Smooth muscle cell (in vitro differentiated cells): ENCODE data around the gene MRPS15. TPM values are rescaled to one million over a fixed set of nuclear protein-coding genes. Genes with fewer than 3 reads are reported as not detected.

Experiments
- DNase-seq: peaks from one replicate; lab custom pipeline; 2025; ENCODE audit not compliant: unreplicated experiment; lab: John Stamatoyannopoulos, UW
- H2AFZ ChIP-seq: fragments of 200-600 bp; sonication (generic); 2 replicates; pipeline ENCODE4 v1.6.0; 2016; ENCODE audit warnings: antibody characterized with exemption, low read depth, mild to moderate bottlenecking
- H3F3A ChIP-seq: fragments of 200-600 bp; sonication (generic); 2 replicates; pipeline ENCODE4 v1.6.0; 2017; ENCODE audit warnings: antibody characterized with exemption, low read depth
- H3K27ac ChIP-seq: fragments of 200-600 bp; sonication (generic); 2 replicates; pipeline ENCODE4 v1.5.1; 2016; ENCODE audit warnings: low read depth, mild to moderate bottlenecking
- H3K27me3 ChIP-seq: fragments of 200-600 bp; sonication (generic); 2 replicates; pipeline ENCODE4 v1.6.1; 2016; ENCODE audit warnings: low read depth, mild to moderate bottlenecking
- H3K36me3 ChIP-seq: fragments of 200-600 bp; sonication (generic); 2 replicates; pipeline ENCODE4 v1.5.1; 2016; ENCODE audit warnings: low read depth
- H3K4me1 ChIP-seq: fragments of 200-600 bp; sonication (generic); 2 replicates; pipeline ENCODE4 v1.5.1; 2016; ENCODE audit warnings: low read depth
- H3K4me2 ChIP-seq: fragments of 200-600 bp; sonication (generic); 2 replicates; pipeline ENCODE4 v1.6.0; 2016; ENCODE audit warnings: mild to moderate bottlenecking
- H3K4me3 ChIP-seq: fragments of 200-600 bp; sonication (generic); 2 replicates; pipeline ENCODE4 v1.5.1; 2016; ENCODE audit warnings: mild to moderate bottlenecking
- H3K79me2 ChIP-seq: fragments of 200-600 bp; sonication (generic); 2 replicates; pipeline ENCODE4 v1.6.0; 2016; ENCODE audit warnings: low read depth, mild to moderate bottlenecking
- H3K9ac ChIP-seq: fragments of 200-600 bp; sonication (generic); 2 replicates; pipeline ENCODE4 v1.6.0; 2016; ENCODE audit warnings: low read depth
- H3K9me3 ChIP-seq: fragments of 200-600 bp; sonication (generic); replicated peaks from 2 replicates; pipeline ENCODE4 v1.5.1; 2016; ENCODE audit warnings: low read depth
- H4K20me1 ChIP-seq: fragments of 200-600 bp; sonication (generic); 2 replicates; pipeline ENCODE4 v1.6.0; 2016; ENCODE audit warnings: low read depth
- CTCF ChIP-seq: fragments of 200-600 bp; sonication (generic); IDR thresholded peaks from 2 replicates; pipeline ENCODE4 v1.5.1; 2017; ENCODE audit warnings: borderline replicate concordance, mild to moderate bottlenecking, antibody characterized with exemption; ENCODE audit not compliant: insufficient read depth, poor library complexity, severe bottlenecking
- WGBS: methylation state at CpG from one replicate; pipeline ENCODE4 v1.1.7; 2016; ENCODE audit warnings: low lambda C conversion rate; 5-methylcytosine and 5-hydroxymethylcytosine counted together
- polyA plus RNA-seq: library from polyadenylated mRNA; unstranded; fragments of >200 nt; fragmentation: Nextera tagmentation; extraction: Ambion mirVana; gene quantifications from 2 replicates; pipeline ENCODE4 v1.2.1, GENCODE V29; 2016
- total RNA-seq: library from RNA; depleted of rRNA; stranded (reverse); fragments of >200 nt; gene quantifications from 2 replicates; pipeline ENCODE4 v1.2.3, GENCODE V29; 2014

Gene MRPS15
- total and polyA plus RNA-seq, 2 experiments from 2014 or later, result 78.3 to 141 TPM

- H2AFZ ChIP-seq, result no peak overlapping the region
Measured at GRCh38 chr1:36421649-36422048, 42.5 kb downstream of the MRPS15 start.

GRCh38 chr1:36420836-36421317, 43.3 kb downstream of the MRPS15 start:
- H3K27ac ChIP-seq, result no peak overlapping the region
- no peaks in the 10 kb centered on the region for H3K4me1 ChIP-seq
- DNase-seq, result peak; percentile 68
- H3K36me3 ChIP-seq, result no peaks in the 10 kb centered on the region
- WGBS, result 23% methylated on average over 13 of the region's 13 CpGs
- H4K20me1 ChIP-seq, result no peaks in the 10 kb centered on the region
- H3K9ac ChIP-seq, result no peak overlapping the region
- H3K4me2 ChIP-seq, result no peak overlapping the region
- H3K4me3 ChIP-seq, result no peak overlapping the region
- no peak overlapping the region for H2AFZ ChIP-seq
- H3K79me2 ChIP-seq, result no peaks in the 10 kb centered on the region
- no peaks in the 10 kb centered on the region for H3K9me3 ChIP-seq
- no peaks in the 10 kb centered on the region for H3F3A ChIP-seq
- TF ChIP-seq CTCF, result peak; percentile 92
- H3K27me3 ChIP-seq, result no peaks in the 10 kb centered on the region

More at GRCh38 chr1:36421649-36422048, 42.5 kb downstream of the MRPS15 start:
- H3K4me1 ChIP-seq, result no peaks in the 10 kb centered on the region
- H3F3A ChIP-seq, result no peaks in the 10 kb centered on the region
- H3K27ac ChIP-seq, result no peak overlapping the region
- no peak overlapping the region for H3K9ac ChIP-seq
- no peaks in the 10 kb centered on the region for H3K9me3 ChIP-seq
- no peaks in the 10 kb centered on the region for H3K27me3 ChIP-seq
- no peaks in the 10 kb centered on the region for H3K36me3 ChIP-seq
- no peak overlapping the region for H3K4me2 ChIP-seq
- TF ChIP-seq CTCF, result no peak
- H3K4me3 ChIP-seq, result no peak overlapping the region
- H4K20me1 ChIP-seq, result no peaks in the 10 kb centered on the region
- H3K79me2 ChIP-seq, result no peaks in the 10 kb centered on the region
- WGBS, result 92% methylated on average over 7 of the region's 7 CpGs
- no peak for DNase-seq

- no peaks in the 10 kb centered on the region for H3K79me2 ChIP-seq
- no peaks in the 10 kb centered on the region for H3F3A ChIP-seq
- H3K4me3 ChIP-seq, result no peak overlapping the region
- H3K4me2 ChIP-seq, result no peak overlapping the region
- H3K4me1 ChIP-seq, result no peaks in the 10 kb centered on the region
- no peaks in the 10 kb centered on the region for H3K36me3 ChIP-seq
- no peak for TF ChIP-seq CTCF
- H3K9ac ChIP-seq, result no peak overlapping the region
- H3K9me3 ChIP-seq, result no peaks in the 10 kb centered on the region
- no peaks in the 10 kb centered on the region for H4K20me1 ChIP-seq
- no peak overlapping the region for H3K27ac ChIP-seq
- no peak for DNase-seq
- WGBS, result 73% methylated on average over 5 of the region's 5 CpGs
- H3K27me3 ChIP-seq, result no peaks in the 10 kb centered on the region
- no peak overlapping the region for H2AFZ ChIP-seq
Measured at GRCh38 chr1:36420409-36420808, 43.8 kb downstream of the MRPS15 start.

DNA sequence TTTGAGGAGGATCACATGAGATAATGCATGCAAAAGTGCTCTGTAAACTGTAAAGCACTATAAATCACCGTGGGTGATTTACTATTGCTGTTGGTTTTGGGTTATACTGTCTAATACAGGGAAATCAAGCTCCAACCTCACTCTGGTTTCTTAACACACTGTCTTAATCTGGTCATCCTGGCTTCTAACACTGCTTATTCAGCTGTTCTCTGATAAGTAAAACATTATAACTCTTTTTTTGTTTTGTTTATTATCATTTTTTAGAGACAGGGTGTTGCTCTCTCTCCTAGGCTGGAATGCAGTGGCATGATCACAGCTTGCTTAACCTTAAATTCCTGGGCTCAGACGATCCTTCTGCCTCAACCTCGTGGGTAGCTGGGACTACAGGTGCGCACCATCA, 44.6 kb downstream of the MRPS15 start:
- H3K79me2 ChIP-seq, result no peaks in the 10 kb centered on the region
- H4K20me1 ChIP-seq, result no peaks in the 10 kb centered on the region
- no peak for TF ChIP-seq CTCF
- H3K4me3 ChIP-seq, result no peak overlapping the region
- H3K9me3 ChIP-seq, result no peaks in the 10 kb centered on the region
- H3K36me3 ChIP-seq, result no peaks in the 10 kb centered on the region
- no peaks in the 10 kb centered on the region for H3K27me3 ChIP-seq
- WGBS, result 89% methylated on average over 4 of the region's 4 CpGs
- no peak overlapping the region for H3K4me2 ChIP-seq
- H2AFZ ChIP-seq, result no peak overlapping the region
- no peak overlapping the region for H3K27ac ChIP-seq
- DNase-seq, result no peak
- no peaks in the 10 kb centered on the region for H3F3A ChIP-seq
- no peak overlapping the region for H3K9ac ChIP-seq
- H3K4me1 ChIP-seq, result no peaks in the 10 kb centered on the region
